IPS-11a (cell line): ENCODE measurements around the gene CC2D1A.
A peak's percentile ranks its signal among the peaks of the same experiment; 100 is the strongest.

ENCODE experiments used
- H3K4me3 ChIP-seq: one replicate; pipeline ENCODE4 v1.5.1; 2013; ENCODE audit warnings: low read depth, low read length, control low read depth

Gene CC2D1A

DNA sequence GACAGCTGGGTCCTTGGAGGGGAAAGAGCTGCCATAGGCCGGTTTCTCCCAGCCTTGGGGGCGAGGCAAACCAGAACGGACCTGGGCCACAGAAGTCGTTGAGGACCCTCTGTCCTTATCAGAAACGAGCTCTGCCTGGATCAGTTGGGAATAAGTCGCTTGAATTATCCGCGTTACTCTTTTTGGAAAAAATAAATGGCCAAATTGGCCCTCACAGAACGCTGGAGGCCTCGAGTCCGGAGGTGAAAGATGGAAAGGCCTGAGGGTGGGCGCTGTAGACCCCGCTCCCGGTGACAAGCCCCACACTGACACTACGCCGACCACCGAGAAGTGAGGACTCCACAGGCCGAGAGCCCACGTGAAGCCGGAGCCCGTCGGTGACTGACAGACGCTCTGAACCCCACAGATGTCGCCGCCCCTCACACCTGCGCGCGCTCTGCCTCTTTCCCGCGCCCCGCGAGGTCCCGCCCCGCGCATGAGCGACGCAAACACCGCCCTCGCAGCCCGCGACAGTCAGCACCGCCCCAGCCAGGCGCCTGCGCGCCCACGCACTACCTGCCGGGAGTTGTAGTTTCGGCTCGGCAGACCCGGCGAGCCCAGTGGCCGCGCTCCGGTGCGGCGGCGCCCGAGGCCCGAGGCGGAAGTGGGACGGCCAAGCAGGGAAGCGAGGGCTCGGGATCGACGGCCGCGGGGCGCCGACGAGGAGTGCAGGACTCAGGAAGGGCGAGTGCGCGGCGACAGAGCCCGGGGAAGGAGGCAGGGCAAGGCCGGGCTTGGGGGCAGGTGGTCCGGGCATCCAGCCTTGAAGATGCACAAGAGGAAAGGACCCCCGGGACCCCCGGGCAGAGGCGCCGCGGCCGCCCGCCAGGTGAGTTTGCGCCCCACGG is at the start of gene CC2D1A, which contains the start of gene BRME1:
Gene CC2D1A, plus strand, starts transcription at position 568 of the 887 bp plus-strand sequence. Its CDS starts 241 bp downstream, at position 809.
Gene BRME1, minus strand, starts transcription at position 484 of the 887 bp plus-strand sequence. CDS start 1,225 bp downstream, outside the sequence.
- peak within 1 kb of the TSS; percentile 78 for H3K4me3 ChIP-seq

DNA sequence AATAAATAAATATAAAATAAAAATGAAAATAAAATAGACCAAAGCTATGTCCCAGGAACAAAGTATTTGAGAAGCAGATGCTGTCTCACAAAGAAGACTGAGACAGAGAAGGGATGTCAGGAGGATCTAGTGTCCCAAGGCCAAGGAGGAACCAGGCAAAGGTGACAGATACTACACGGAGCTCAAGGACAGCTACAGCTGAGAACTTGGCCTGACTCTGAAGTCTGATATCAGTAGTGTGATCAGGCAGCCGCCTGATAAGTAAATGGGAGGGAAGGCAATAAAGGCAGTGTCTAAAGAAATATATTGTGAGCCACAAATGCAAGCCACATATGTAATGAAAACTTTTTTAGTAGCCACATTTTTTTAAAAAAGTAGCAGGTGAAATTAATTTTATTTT is 49.5 kb upstream of the CC2D1A start:
- no peak overlapping the region for H3K4me3 ChIP-seq

DNA sequence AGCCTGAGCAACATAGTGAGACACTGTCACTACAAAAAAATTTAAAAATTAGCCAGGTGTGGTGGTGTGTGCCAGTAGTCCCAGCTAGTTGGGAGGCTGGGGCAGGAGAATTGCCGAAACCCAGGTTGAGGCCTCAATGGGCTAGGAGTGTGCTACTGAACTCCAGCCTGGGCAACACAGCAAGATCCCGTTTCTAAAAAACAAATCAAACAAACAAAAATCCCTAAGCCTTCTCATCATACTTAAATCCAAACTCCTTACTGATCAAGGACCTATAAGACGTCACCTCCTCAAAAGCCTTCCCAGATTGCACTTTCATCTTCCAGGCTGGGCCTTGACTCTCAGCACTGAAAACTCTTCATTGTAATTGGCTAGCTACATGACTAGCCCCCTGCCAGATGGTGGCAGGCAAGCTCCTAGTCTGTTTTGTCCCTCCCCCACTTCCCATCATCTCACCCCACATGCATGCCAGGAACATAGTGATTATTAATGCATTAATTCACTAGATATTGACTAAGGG is 46.6 kb upstream of the CC2D1A start:
- H3K4me3 ChIP-seq: no peak overlapping the region

DNA sequence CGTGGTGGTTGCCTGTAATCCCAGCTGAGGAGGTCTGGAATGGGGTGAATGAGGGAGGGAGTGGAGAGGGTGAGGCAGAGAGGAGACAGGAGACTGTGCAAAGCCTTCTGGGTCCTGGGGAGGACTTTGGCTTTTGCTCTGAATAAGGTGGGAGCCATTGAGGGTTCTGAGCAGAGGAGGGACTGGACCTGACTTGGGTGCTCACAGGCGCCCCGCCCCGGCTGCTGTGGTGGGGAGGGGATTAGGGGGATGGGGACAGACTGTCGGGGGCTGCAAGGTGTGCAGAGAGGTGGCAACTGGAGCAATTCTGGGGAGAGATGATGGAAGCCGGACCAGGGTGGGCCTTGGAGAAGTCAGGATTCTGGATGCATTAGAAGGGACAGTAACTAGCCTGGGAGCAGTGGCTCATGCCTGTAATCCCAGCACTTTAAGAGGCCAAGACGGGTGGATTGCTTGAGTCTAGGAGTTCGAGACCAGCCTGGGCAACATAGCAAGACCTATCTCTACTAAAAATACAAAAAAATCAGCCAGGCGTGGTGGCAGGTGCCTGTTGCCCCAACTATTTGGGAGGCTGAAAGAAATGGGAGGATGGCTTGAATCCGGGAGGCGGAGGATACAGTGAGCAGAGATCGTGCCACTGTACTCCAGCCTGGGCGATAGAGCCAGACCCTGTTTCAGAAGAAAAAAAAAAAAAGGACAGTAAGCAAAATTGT is 45.2 kb upstream of the CC2D1A start:
- no peak overlapping the region for H3K4me3 ChIP-seq

DNA sequence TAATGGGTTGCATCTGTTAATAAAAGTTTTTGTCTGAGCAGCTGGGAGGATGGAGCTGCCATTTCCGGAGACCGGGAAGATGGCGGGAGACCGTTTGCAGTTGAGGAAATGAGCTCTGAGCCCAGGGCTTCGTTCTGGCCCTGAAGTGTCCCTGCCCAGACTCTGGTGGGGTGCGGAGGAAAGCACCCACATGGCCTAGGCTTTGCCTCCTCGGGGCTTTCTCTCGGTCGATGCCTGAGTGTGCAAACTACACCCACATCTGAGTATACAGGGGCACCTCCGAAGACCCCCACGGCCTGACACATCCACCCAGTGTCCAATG is 44.6 kb upstream of the CC2D1A start:
- no peak overlapping the region for H3K4me3 ChIP-seq

DNA sequence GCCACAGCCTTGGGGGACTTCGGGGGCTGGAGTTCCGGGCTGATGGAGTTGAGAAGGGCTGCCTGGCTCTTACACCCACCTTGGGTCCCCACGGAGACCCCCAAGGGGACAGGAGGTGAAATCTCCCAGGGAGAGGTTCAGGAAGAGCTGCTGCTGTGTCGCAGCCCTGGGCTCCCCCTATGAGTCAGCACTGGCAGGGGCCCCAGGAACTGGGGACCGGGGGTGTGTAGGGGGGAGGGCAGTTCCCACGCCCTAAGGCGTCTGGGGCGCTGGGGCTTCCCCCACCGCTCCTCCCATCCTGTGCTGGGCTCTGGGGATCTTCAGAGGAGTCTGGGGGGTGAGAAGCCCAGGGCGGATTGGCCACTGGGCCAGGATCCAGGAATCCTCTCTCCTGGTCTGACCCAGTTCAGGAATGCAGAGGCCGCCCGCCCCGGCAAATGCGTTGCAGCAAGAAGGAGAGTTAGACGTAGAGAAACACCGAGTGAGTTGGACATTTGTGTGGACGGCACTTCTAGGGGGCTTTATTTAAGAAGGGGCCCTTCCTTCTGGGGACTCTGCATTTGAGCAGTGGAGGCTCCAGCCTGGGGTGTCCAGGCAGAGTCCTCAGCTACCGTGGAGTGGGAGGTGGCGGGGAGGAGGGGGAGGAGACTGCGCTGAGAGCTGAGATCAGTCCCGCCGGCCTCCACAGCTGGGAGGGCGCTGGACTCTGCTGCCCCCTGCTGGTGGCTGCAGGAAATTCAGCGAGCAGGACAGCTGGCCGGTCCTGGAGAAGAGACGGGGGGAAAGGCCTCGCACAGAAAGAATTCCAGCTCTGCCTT is 44.1 kb upstream of the CC2D1A start:
- H3K4me3 ChIP-seq: peak overlapping the region; percentile 27

DNA sequence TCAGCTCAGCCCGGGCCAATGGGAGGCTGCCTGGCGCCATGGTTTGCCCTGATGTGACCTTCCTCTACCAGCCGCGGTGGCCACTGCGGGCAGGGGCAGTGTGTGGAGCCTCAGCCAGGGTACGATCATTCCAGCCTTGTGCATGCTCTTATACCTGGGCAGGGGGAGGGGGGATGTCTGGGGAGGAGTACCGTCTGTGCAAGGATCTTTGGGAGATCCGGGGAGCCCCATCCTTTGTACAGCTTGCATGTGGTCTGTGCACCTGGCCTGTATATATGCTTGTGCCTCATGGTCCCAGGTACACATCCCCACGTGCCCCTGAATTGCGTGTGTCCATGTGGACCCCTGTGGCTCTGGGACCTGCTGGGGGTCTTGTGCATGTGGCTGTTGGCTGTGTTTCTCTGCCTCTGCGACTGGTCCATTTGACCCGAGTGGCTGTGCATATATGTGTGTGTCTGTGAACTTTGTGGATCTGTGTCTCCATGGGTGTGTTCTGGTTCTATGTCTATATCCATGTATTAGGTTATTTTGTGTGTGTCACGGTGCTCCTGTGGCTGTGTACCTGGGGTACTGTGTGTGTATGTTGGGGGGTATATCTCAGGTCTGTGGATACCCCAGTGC is 41.8 kb upstream of the CC2D1A start:
- H3K4me3 ChIP-seq: no peak overlapping the region

DNA sequence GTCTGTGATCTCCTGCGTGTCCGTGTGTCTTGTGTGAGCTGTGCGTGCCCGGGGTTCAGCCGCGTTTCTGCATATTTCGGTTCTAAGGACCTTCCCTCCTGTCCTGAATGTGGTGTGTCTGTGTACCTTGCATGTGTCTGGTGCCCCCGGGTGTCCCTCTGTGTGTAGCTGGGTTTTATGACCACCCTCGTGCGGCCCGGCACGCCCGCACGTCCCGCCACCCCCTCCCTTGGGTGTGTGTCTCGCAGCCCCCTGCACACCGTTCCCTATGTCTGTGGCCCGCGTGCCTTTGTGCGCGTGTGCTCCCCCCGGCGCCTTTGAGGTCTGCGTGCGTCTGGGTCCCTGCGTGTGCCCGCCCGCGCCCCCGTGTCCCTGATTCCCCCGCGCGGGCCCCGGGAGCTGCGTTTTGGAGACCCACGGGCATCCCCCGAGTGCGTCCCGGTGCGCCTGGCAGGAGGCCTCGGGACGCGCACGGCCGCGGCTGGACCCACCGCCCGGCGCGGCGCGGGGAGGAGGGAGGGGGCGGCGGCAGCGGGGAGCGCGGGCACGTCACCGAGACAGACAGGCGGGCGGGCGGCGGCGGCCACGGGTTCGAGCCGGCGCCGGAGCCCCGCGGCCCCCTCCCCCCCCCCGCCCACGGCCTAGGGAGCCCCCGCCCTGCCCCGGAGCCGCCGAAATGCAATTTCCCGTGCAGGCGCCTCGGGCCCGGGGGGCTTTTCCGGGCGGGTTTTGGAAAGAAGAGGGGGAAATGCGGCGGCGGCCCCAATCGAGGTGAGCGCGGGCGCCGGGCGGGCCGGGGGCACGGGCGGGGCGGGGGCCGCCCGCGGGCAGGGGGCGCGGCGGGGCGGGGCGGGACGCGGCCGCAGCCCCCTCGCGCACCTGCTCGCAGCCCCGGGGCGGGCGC is 41.1 kb upstream of the CC2D1A start:
- H3K4me3 ChIP-seq: no peak overlapping the region

DNA sequence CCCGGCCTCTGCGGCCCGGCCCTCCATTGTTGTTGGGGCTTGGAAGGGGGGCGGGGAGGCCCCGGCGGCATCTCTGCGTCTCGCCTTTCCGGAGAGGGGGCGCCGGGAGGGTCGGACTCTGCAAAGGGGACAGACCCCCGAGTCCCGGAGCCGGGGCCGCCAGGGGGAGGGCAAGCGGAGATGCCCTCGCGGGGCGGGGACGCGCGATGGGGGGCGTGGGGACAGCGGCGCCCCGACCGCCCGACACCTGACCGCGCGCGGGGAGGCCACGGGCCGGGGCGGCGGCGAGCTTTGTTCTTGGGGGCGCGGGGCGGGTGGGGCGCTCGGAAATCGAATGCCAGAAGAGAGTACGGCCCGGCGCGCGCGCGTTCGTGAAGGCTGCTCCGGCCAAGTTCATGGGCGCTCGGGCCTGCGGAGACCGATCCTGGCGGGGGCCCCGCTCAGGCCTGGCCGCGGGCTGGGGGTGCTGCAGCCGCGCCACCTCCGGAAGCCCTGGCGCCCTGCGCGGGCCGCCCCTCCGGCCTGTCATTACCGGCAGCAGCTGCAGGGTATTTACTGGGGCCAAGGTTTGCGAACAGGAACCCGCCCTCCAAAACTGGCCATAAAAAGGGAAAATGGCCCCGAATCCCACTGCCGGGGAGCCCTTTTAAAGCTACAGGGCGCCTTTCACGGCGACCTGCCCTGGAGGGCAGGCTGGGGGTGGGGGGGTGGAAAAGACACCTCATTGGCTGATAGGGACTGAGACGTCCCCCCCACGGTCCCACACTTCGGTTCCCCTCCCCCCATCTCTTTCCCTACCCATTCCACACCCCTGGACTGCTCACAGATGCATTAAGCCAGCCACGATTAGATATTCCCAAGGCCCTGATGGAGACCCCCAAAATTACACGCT is 40.2 kb upstream of the CC2D1A start:
- peak overlapping the region; percentile 37 for H3K4me3 ChIP-seq

DNA sequence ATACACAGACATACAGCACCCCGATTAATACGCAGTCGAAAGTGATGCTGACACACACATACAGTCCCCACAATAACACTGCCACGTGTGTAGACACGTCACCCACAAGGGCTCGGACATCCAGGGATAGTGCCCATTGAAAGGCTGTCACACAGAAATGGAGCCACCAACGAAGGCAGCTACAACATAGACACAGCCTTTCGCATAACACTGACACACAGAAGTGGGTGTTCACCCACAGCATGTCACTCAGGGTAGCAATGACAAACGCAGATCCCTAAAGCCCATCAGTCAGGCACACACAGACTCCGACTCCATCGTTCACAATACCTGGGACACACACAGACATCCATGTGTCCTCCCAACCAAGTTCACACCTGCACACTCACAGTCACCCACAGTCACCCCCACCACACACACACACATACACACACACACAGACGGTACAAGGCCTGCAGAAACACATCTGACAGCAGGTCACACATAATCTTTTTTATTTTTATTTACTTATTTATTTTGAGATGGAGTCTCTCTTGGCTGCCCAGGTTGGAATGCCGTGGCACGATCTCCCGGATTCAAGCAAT is 39.4 kb upstream of the CC2D1A start:
- no peak overlapping the region for H3K4me3 ChIP-seq

DNA sequence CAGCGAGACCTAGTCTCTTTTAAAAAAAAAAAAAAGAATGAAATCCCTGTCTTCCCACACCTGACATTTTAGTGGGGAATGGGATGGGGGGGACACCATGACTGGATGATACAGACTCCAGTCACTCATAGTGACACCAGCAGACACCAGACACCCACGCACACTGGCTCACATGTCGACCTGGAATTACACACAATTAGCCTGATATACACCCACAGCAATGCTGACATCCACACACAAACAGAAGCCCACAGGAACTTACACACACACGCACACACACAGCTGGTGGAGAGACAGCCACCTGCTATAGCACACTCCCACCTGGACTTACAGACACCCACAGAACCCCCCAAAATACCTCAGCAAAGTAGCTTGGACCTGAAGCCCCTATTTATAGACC is 37.3 kb upstream of the CC2D1A start:
- no peak overlapping the region for H3K4me3 ChIP-seq

DNA sequence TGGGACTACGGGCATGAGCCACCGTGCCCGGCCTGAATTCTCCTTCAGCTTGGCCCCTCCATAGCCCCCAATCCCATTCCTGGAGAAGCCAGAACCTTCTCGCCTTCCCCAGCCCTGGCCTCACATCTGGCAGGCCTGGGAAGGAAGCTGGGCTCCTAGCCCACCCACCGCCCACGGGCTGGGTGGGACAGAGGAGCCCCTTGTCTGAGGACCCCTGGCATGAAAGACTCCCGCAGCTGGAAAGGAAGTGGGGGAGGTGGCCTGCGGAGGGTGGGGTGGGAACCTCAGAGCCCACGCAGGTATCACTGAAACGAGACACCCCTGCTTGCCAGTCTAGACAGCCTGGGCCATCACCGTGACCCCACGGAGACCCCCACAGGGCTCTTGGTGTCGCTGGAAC is 36.7 kb upstream of the CC2D1A start:
- no peak overlapping the region for H3K4me3 ChIP-seq

DNA sequence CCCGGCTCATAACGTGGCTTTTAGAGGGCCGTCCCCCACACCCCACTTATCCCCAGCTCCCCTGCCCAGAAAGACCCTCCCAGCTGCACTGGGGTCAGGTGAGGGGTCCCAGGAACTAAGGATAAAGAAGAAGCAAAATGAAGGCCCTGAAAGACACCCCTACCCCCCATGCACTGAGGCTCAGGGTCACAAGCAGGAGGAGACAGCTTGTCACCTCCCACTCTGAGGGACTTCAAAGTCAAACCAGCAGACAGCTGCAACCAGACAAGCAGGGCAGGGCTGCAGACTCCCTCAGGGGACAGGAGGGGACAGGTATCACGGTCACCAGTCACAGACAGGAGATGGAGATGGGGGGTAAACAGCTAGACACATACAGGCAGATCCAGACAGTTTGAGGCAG is 35.1 kb upstream of the CC2D1A start:
- no peak overlapping the region for H3K4me3 ChIP-seq

DNA sequence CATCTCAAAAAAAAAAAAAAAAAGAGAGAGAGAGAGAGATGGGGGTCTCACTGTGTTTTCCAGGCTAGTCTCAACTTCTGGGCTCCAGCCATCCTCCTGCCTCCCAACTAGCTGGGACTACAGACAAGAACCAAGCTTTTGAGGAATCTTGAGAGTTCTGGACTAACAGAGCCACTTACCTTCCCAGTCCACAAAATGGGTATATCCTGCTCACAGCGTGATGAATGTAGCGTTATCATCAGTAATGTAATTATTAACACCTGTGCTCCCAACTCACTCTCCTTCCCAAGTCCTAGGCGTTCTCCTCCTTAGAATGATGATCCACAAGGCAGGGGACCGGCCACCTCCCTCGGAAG is 33.7 kb upstream of the CC2D1A start:
- no peak overlapping the region for H3K4me3 ChIP-seq

DNA sequence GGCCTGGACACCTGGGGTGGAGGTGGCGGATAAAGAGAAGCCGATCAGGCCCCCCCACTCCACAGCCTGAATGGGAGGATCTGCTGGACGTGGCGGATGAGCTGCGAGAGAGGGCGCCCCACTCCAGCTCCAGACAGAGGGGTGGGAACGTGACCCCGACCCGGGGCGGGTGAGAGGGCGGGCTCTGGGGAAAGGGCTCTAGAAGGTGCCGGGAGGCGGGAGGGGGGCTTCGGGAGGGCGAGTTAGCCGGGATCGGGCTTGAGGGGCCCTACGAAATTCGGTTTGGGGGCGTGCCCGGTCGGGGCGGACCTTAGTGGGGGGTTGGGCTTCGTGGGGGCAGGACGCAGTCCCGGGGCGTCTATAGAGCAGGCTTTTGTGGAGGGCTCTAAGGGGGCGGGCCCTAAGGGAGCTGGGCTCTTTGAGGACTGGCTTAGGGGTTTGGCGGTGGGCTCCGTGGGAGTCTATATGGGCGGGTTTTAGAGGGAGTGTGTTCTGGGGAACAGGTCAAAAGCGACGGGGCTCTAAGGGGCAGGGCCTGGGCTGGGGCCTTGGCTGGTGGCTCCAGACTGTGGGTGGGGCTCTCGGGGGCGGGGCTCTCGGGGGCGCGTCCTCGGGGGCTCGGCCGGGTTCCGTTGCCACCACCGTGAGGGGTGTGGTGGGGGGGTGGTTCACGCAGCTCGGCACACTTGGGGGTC is 33.2 kb upstream of the CC2D1A start:
- H3K4me3 ChIP-seq: no peak overlapping the region

DNA sequence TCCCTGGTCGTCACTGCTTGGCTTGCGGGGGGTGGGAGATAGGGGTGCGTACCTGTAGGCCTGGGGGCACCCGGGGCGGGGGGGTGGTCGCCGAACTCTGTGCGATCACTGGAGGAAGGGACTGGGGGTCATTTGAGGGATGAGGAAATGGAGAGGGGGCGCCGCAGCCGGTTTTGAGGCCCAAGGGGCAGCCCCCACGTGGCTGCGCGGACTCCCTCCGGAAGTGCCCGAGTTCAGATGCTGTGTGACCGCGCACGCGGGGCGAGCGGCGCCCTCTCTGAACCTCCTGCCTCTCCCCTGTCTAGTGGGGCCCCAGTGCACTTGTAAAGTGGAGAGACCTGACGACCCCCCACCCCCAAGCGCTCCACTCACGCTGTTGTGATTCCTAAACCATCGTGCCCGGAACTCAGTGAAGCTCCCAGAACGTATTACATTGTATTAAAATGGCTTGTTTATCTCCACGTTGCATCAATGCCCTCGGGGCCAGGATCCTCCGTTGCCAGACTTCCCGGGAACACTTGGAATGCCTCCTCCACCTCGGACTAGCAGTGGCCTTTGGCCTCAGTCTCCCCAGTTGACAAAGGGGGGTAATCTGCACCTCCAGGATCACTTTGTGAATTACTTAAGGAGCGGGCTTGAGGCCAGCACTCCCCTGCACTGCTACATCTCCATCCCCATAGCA is 32.0 kb upstream of the CC2D1A start:
- no peak overlapping the region for H3K4me3 ChIP-seq

DNA sequence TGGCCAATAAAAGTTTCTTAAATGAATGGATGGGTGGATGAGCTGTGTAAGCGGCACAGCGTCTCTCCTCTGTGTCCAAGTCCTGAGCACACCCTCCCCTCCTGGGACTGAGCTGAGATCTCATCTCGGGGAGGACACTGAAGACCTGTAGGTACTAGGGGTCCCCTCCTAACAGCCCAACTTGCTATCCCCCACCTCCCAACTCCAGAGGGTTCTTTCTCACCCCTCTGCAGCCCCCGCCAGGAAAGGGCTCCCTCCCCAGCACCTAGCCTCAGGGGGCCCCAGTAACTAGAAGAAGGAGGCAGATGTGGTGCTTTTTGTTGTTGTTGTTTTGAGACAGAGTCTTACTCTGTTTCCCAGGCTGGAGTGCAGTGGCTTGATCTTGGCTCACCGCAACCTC is 30.2 kb upstream of the CC2D1A start:
- no peak overlapping the region for H3K4me3 ChIP-seq
